ENCODE results near the gene ACSS1.

Gene ACSS1

GRCh38 chr20:25030007-25030648, 27.8 kb downstream of the ACSS1 start:
- DNase-seq = no peak

DNA sequence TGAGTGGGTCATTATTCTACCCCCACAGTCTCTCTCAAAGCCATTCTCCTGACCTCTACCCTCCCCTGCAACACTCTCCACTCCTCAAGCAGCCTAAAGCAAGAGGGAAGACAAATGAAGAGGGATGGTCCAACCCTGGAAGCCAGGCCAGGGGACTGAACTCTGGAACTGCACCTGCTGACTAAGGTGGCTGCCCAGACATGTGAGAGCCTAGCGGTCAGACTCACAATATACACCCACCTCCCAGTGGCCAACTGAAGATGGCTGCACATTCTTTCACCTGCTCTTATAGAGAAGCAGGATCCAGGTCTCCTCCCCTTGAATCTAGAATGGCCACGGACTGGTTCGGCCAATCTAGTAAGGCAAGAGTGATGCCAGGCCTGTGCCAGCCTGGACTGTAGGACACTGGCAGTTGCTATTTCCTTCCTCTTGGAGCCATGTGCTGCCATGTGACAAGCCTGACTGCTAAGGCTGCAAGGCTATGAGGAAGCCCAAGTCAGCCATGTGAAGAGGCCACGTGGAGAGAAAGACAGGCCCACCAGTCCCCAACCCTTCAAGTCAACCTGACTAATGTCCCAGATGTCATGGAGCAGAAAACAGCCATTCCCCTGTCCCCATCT, 31.8 kb downstream of the ACSS1 start:
- no peak for DNase-seq

DNA sequence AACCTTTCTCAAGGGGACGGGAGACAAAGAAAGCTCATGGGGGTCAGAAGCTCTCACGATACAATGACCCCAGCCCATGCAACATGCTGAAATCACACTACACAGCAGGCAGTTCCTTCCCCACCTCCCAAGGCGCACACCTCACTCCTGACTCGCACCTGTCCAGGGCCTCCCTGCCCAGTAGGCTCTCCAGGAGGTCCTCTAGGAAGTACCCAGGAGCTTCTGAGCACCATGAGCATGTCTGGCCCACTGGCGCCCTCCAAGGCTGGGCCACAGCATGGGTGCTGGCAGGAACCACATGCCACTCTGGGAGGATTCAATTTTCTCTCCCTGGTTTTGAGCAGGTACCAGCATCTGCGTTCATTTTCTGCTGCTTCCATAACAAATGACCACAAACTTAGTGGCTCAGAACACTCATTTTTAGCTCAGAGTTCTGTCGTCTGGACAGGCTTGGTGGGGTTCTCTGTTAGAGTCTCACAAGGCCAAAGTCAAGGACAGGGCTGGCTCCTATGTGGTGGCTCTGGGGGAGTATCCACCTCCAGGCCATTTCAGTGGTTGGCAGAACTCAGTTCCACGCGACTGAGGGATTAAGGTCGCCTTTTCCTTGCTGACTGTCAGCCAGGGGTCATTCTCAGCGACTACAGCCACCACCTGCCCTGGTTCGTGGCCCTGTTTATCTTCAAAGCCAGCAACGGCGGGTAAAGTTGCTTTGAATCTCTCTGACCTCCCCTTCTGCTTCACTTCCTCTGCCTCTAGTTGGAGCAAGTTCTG, 32.7 kb downstream of the ACSS1 start:
- DNase-seq = peak; percentile 12

DNA sequence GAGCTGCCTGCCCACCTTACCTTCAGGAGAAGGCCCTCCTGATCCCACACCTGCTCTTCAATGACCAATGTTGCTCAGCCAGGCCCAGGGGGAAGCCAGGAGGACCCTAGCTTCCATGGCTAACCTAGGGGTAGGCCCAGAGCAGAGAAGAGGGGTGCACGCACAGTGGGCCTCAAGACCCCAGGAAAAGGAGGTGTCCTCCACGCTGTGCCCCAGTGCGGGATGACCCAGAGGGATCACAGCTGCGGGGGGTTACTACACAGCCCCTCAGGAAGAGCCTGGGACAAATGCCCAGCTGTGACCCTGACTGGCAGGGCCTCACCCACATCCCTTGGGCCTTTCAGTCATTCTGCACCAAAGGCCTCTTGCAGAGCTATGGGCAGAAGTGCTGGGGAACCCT, 33.8 kb downstream of the ACSS1 start:
- no peak for DNase-seq

DNA sequence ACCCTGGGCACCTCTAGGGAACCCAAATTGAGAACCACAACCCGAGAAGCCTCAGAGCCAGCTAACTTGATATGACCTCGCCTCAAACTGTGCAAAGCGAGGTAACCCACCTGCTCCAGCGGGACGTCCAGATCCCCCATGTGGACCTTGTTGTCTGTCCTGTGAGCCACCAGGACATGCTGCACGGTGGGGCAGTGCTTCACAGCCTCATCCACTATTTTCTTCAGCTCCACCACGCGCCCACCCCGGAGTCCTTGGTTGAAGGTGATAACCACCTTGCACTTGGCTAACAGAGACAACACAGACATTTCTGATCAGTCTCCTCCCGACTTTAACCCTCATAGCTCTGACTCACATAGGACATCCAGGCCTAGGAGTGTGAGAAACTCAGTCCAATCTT, 34.6 kb downstream of the ACSS1 start:
- DNase-seq = no peak

- DNase-seq = no peak
These were observed 35.3 kb downstream of the ACSS1 start for GRCh38 chr20:25022680-25023079.

GRCh38 chr20:25021336-25021735, 36.6 kb downstream of the ACSS1 start:
- no peak for DNase-seq

DNA sequence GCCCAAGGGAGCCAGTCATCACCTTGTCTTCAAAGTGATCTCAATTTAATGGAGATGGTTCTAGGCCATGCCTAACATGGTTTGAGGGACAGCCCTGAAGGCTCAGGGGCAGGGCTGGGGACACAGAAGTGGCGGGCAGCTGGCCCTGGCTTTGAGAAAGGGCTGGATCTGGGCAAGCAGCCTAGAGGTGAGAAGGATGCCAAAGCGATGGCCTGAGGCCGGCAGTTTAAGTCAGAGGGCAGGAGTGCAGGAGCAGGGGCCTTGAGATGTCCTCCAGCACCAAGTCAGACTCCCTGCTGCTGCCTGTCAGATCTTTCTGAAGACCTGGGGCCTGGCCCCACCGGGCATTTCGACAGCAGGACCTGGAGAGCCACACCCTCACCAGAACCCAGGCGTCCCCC, 37.0 kb downstream of the ACSS1 start:
- no peak for DNase-seq

DNA sequence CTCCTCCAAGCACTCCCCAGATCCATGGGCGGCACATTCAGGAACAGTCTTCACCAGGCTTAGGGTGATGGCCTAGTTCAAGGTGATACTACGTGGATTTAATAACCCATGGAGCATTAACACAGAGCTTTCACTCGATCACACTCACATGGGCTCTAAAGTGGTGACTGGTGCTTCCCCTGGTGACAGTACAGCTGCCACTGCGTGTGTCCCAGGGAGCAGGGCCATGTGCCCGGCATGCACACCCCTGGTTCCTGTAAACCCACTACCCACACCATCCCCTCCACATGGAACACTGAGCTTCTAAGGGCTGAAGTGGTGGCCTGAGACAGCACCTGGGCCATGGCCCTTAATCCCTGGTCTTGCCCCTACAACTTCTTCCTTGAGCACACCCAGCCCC, 37.6 kb downstream of the ACSS1 start:
- no peak for DNase-seq

GRCh38 chr20:25019381-25020155, 38.4 kb downstream of the ACSS1 start:
- no peak for DNase-seq

GRCh38 chr20:25018841-25019240, 39.1 kb downstream of the ACSS1 start:
- DNase-seq = no peak

- DNase-seq = no peak
These were observed 39.5 kb downstream of the ACSS1 start for GRCh38 chr20:25018425-25018824.

DNA sequence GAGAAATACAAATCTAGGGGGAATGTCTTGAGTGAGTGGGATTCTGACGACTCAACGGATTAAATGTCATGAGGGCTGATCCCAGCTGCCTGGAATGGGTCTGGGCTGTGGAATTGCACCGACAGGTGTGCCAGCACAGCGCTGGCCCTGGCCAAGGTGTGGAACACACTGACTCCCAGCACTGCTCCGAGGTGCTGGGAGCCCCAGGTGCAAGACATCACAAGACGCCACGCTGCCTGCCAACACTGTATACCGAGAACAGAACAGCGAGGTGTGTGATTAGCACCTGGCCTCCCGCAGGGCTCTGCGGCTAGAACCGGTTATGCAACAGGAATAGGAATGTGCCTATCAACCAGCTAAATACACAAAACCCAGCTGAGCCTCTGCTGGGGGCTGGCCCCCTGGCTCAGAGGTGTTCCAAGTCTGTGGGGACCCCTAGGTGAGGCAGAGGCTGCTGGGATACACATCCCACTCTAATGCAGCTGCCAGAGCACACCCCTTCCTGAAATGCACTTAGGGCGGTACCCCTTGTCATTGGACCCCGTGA, 40.6 kb downstream of the ACSS1 start:
- DNase-seq = peak; percentile 94

DNA sequence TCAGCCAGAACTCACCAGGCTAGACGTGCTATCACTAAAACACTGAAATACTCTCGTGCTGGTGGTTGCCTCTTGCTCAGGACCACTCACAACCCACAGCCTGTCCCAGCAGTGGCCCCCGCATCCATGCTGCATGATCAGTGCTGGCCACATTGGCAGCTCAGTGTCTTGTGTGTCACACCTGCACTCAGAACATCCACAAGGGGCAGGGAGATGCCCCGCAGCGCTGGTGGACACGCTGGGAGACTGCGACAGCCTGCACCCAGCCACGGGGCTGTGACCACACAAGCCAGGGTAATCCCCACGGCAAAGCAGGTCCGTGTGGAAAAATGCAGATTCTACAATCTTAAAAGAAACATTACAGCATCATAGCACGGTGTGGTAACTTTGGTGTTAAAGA, 41.5 kb downstream of the ACSS1 start:
- no peak for DNase-seq

- no peak for DNase-seq
These were observed 42.0 kb downstream of the ACSS1 start for GRCh38 chr20:25015986-25016385.

GRCh38 chr20:25014816-25015215, 43.1 kb downstream of the ACSS1 start:
- DNase-seq = peak; percentile 80

DNA sequence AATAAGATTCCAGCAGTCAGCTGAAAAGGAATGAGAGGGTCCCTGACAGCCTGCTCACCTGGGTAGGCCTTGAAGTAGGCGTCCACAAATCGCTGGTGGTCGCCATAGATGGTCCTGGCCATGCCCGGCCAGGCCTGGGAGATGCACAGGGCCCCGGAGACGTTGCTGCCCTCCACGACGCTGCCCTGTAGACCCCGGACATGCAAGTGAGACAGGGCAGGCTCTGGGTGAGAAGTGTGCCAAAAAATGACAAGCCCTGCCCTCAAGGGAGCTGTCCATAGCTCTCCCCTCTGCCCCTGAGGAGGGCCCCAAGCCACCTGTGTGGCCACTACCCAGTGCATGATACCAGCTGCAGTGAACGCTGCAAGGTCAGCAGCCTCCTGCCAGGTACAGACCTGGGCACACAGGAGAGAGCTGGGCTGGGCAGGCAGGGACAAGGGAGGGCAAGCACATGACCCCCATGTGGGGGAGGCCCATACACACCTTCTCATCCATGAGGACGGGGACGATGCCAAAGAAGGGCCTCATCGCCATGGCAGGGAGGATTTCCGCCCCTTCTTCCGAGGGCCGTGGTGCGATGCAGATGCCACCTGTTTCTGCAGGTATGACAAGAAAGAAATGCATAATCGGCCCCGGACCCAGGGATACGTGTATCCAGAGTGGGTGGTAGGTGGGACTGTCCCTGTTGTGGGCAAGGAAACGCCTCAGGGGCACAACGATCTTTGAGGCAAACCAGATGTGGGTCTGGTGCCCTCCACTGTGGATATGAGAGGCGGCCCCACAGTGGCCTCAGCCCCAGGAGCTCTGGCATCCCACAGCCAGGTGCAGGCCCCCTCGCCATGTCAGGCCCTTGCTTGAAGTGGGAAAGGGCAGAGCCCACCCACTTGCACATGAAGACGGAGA, 44.2 kb downstream of the ACSS1 start:
- DNase-seq = no peak

DNA sequence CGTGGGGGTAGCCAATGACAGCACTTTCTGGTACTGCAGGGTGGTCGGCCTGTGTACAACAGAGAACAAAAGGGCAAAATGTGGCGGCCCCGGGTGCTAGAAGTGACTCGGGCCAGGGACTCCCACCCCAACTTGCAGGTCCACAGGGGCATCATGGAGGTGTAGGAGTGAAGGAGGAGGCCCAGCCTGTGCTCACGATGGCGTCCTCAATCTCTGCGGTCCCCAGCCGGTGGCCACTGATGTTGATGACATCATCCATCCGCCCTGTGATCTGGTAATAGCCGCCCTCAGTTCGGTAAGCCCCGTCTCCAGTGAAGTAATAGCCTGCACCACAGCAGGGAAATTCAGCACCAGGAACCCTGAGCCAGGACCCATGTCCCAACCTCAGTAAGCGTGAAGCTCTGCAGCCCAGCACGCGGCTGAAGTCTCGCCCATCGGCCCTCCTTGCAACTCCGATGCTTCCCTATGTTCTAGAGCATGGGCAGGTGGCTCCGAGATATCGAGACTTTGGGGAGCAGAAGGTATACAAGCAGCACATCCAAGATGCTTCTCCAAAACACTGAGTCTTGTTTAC, 45.2 kb downstream of the ACSS1 start:
- DNase-seq = no peak

DNA sequence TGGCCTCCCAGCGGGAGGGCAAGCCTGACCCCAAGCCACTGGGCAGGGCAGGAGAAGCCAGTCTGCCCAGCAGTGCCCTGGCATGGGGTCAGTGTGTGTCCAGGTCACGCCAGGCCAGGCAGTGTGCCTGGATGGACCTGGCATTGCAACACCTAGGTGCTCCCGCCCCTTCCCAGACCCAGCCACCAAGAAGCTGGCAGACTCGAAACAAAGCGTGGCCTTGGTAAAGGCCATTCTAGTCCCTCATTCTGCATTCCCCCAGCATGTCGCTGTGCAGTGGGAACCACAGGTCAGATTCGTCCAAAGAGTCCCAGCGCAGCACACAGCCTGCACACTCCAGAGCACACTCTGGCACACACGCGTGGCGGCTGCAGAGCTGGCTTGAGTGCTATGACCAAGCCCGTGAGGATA, 46.1 kb downstream of the ACSS1 start:
- no peak for DNase-seq

DNA sequence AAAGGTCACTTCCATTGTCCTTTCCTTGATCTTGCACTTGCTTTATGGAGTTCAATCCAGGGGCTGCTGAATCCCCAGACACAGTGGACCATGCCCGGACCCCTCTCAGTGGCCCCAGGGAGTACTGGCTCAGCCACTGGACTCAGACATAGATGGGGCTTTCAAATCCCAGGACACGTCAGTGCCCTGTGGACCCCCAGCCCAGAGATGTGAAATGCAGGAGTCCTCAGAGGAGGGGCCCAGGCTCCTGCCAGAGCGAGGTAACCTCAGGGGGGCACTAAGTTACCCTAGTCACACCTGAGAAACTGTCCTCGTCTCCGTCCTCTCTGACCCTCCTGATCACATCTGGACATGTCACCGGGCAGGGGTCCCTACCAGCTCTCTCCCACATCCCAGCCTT, 46.7 kb downstream of the ACSS1 start:
- DNase-seq = no peak

DNA sequence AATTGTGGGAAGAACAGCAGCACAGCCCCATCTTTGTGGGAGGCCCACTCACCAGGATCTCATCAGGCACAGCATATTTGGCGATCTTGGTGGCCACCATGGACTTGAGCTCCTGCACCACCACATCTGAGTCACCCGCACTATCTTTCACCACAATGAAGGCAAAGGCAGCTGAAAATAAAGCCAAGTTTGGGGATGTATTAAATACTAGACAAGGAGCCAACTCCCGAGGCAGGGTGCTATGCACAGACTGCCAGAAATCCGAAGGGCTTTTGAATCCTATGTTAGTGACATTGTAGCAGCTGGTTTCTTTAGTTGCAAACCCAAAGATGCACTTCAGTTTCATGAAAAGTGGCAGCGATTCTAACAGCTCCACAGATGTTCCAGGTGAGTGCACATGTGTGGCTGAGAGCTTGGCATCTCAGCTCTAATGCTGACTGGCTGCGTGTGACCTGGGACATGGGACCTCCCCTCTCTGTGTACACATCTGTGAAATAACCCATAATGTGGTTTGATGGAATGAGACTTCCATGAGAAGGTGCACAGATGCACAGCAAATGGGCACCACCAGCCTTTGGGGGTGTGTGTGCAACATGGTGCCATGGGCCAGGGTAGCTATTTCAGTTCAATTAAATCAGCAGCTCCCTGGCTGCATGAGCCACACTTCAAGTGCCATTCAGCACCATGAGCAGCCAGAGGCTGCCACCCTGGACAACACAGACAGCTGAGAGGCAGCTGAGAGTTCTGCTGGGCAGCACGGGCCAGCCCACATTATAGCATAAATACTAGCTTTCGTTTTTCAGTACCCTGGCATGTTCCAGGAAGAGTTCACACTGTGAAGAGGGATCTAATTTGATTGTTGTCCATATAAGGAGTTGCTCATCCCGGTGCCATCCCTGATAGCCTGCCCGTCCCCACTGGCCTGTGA, 48.5 kb downstream of the ACSS1 start:
- no peak for DNase-seq

Measured in NCI-H146 (cell line).